GM21367 (cell line): ENCODE data around the gene ABTB1.

ENCODE experiments used
- ATAC-seq: cut with Tn5 transposase; IDR thresholded peaks from one replicate; pipeline ENCODE4 v1.9.1; 2021; ENCODE audit not compliant: unreplicated experiment

ABTB1 gene

GRCh38 chr3:127719369-127719768 lies 46.6 kb downstream of the ABTB1 start:
- ATAC-seq, result no peak

- no peak for ATAC-seq
Measured at GRCh38 chr3:127720161-127720823, 47.5 kb downstream of the ABTB1 start.

GRCh38 chr3:127720985-127721935 lies 48.5 kb downstream of the ABTB1 start:
- ATAC-seq, result no peak

DNA sequence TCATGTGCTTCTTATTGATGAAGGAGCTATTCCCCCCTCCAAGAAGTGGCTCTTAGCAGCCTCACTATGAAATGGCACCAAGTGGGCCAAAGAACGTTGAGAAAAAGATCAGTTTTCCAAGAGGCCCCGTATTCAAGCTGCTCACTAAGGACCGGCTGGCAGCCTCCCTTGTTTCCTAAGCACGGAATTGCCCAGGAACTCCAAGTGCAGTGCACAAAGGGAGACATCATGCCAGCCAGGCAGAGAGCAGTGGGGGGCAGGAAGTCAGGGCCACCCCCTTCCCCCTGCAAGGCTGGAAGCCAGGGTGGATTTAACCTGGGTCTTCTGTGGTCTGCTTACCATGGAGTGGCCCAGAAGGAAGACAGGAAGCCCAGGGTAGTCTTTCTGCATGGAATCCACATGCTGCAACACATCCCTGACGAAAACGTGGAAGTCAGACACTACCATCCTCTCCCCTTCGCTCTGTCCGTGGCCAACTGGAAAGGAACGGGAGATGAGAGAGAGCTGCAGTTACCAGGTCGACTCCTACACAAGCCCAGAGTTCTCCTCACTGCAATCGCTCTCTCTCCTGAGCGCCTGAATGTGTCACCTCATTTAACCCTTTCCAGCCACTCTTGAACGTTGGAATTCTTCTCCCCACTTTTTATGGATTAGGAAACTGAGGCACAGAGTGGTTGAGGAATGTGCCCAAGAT lies 49.5 kb downstream of the ABTB1 start:
- ATAC-seq, result no peak

GRCh38 chr3:127723011-127723567 lies 50.3 kb downstream of the ABTB1 start:
- no peak for ATAC-seq

DNA sequence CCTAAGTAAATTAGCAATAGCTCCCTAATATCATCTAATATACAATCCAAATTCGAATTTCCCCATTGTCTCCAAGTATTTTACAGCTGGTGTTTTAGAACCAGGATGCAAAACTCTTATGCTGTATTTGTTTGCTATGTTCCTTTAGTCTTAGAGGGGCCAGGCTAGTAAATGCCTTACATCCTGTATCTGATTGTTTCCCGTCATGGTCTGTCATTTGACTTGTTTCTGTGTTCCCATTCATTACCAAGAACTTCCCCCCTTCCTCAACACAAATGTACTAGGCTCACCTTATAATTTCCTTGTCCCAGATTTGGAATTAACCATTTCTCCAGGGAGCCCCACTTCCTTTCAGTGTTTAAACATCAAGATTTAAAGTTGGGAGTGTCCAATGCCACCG lies 54.1 kb downstream of the ABTB1 start:
- ATAC-seq, result no peak

DNA sequence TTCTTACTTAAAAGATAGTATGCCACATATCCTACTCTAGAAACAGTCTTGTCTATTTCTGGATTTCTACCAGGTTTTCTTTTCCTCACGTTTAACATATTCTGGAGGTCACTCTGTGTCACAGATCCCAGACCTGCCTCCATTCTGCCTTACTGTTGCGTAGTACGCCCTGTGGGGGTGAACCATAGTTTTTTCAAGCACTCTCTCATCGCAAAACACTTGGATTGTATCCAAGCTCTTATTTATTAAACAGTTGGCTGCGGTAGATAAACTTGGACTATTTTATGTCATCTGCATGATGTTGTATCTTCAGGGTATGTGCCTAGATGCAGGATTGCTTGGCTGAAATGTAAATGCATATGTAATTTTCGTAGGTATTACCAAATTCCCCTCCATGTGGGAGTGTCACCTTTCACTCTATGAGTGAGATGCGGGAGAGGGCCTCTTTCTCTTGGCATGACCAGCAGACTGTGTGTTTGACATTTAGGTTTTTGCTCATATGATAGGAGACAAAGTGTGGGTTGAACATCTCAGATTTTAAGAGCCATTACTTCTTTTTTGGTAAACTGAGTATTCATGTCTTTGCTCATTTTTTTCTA lies 55.8 kb downstream of the ABTB1 start:
- ATAC-seq, result no peak

DNA sequence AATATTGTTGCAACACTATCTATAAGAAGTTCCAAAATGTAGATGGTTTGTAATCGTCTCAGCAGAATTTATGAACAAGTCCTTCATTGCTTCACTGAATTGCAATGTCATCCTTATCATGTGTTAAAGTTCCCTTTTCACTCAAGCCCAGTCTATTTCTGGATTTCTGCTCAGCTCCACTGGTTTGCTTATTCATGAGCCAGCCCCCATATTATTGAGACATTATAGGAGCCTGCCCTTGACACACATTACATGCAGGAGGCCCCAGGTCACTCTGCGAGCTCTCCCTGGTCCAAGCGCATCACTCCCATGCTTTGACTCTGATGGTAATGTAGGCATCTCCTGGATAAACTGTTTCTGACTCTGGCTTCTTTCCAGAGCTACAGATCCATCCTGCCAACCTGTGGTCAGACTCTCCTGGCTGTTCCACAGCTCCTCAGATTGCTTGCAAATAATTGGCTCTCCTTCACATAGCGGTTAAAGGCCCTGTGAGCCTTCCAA lies 56.9 kb downstream of the ABTB1 start:
- ATAC-seq, result no peak

GRCh38 chr3:127730171-127730570 lies 57.4 kb downstream of the ABTB1 start:
- no peak for ATAC-seq
